Activated CD4-positive, alpha-beta memory T cell treated with anti-CD3 and anti-CD28 coated beads, Interleukin-2, amount 10 ng/mL, durations not matched to agents 7 days and 5 days (primary cell): ENCODE measurements around the gene SELENOV. TPM values are rescaled to one million over a fixed set of nuclear protein-coding genes. Genes with fewer than 3 reads are reported as not detected.
"Not testable (repeated sequence)": the region's sequence is repeated elsewhere in the genome, so short reads cannot be mapped to it uniquely, and the experiment has no call there.

Experiments
- CTCF ChIA-PET: fragments of 350-600 bp; sonication (Branson Sonifier 250); formaldehyde crosslinking; loops from one replicate; lab custom pipeline; 2021; ENCODE audit warnings: antibody characterized with exemption, inconsistent platforms; lab: Charles Lee
- POLR2A ChIA-PET: fragments of 350-600 bp; sonication (Branson Sonifier 250); formaldehyde crosslinking; loops from one replicate; lab custom pipeline; 2021; ENCODE audit warnings: antibody characterized with exemption; lab: Charles Lee
- DNase-seq: peaks from one replicate; pipeline ENCODE4 v3.0.0-alpha.2; 2020
- H3K27ac Mint-ChIP-seq: one replicate; pipeline ENCODE4 v1.8.0; 2021; ENCODE audit warnings: mild to moderate bottlenecking, mixed read lengths
- H3K27me3 Mint-ChIP-seq: one replicate; pipeline ENCODE4 v1.8.0; 2021; ENCODE audit warnings: mixed read lengths
- H3K36me3 Mint-ChIP-seq: one replicate; pipeline ENCODE4 v1.8.0; 2021; ENCODE audit warnings: low read depth, mixed read lengths
- H3K4me1 Mint-ChIP-seq: one replicate; pipeline ENCODE4 v1.8.0; 2021; ENCODE audit warnings: mixed read lengths
- H3K4me3 Mint-ChIP-seq: one replicate; pipeline ENCODE4 v1.8.0; 2021; ENCODE audit warnings: mild to moderate bottlenecking, mixed read lengths
- H3K9me3 Mint-ChIP-seq: one replicate; pipeline ENCODE4 v1.8.0; 2021; ENCODE audit warnings: mixed read lengths
- total RNA-seq, 2 experiments: library from RNA; stranded (reverse); gene quantifications; one replicate each; pipeline ENCODE4 v1.2.3, GENCODE V29; 2021

Gene SELENOV
- total RNA-seq, 2 experiments from 2014 or later = not detected

GRCh38 chr19:39479319-39479801 lies 35.6 kb upstream of the SELENOV start:
- DNase-seq, H3K4me3 Mint-ChIP-seq, H3K27me3 Mint-ChIP-seq, H3K9me3 Mint-ChIP-seq, POLR2A ChIA-PET, CTCF ChIA-PET, H3K27ac Mint-ChIP-seq: not testable (repeated sequence)
- Mint-ChIP-seq H3K36me3 (peaks cover 24% of the 10 kb centered on the region), H3K4me1 (peaks cover 26% of the 10 kb centered on the region)

- Mint-ChIP-seq H3K27ac (peak overlapping the region; percentile 81), H3K4me1 (peaks cover 26% of the 10 kb centered on the region), H3K9me3 (no peaks in the 10 kb centered on the region), H3K27me3 (no peaks in the 10 kb centered on the region), H3K36me3 (peaks cover 19% of the 10 kb centered on the region), H3K4me3 (peak overlapping the region; percentile 84)
- ChIA-PET CTCF (interaction anchor here (0.8 to 1.5 kb wide), 4 partner anchors 20 to 54 kb away, joined by 3 to 6 read pairs (median 4); partner anchors contain the start of gene RPS16), POLR2A (interaction anchor here (0.8 to 2.1 kb wide), 7 partner anchors 11 to 59 kb away, joined by 3 to 15 read pairs (median 3); partner anchors contain the start of genes RPS16 and SUPT5H)
- DNase-seq = no peak
Observed at GRCh38 chr19:39479916-39480315, 35.0 kb upstream of the SELENOV start.

GRCh38 chr19:39480337-39481228 lies 34.4 kb upstream of the SELENOV start, which contains the start of gene TIMM50:
TSS of gene TIMM50 (plus strand) at chr19:39480838. CDS start at chr19:39480854, 16 bp downstream.
- Mint-ChIP-seq H3K9me3 (no peaks in the 10 kb centered on the region), H3K4me3 (peak within 1 kb of the TSS; percentile 84), H3K4me1 (peaks cover 26% of the 10 kb centered on the region), H3K36me3 (peaks cover 13% of the 10 kb centered on the region), H3K27me3 (no peaks in the 10 kb centered on the region), H3K27ac (peak within 1 kb of the TSS; percentile 81)
- DNase-seq = peak; percentile 98
- ChIA-PET POLR2A (interaction anchor here (0.8 to 2.1 kb wide), 8 partner anchors 12 to 59 kb away, joined by 3 to 15 read pairs (median 4); partner anchors contain the start of genes RPS16 and SUPT5H), CTCF (interaction anchor here (0.6 to 1.5 kb wide), 6 partner anchors 9 to 419 kb away, joined by 3 to 6 read pairs (median 4); partner anchors contain the start of gene RPS16)

- Mint-ChIP-seq H3K27me3 (no peaks in the 10 kb centered on the region), H3K27ac (peak overlapping the region; percentile 81), H3K9me3 (no peaks in the 10 kb centered on the region), H3K4me3 (peak overlapping the region; percentile 84), H3K36me3 (peaks cover 11% of the 10 kb centered on the region), H3K4me1 (peaks cover 26% of the 10 kb centered on the region)
- DNase-seq = no peak
- ChIA-PET CTCF (interaction anchor here (0.6 to 1.5 kb wide), 5 partner anchors 9 to 419 kb away, joined by 3 to 6 read pairs (median 4); partner anchors contain the start of gene RPS16), POLR2A (interaction anchor here (1.0 to 2.1 kb wide), 5 partner anchors 36 to 58 kb away, joined by 3 to 15 read pairs (median 4); partner anchors contain the start of genes RPS16 and SUPT5H)
Observed at GRCh38 chr19:39481229-39481545, 33.8 kb upstream of the SELENOV start.

GRCh38 chr19:39481676-39482075 lies 33.3 kb upstream of the SELENOV start:
- H3K27me3 Mint-ChIP-seq = no peaks in the 10 kb centered on the region
- no peaks in the 10 kb centered on the region for H3K9me3 Mint-ChIP-seq
- DNase-seq = no peak
- peaks cover 26% of the 10 kb centered on the region for H3K4me1 Mint-ChIP-seq
- peaks cover 11% of the 10 kb centered on the region for H3K36me3 Mint-ChIP-seq
- POLR2A ChIA-PET = interaction anchor here (1.2 to 2.1 kb wide), 2 partner anchors 46 to 57 kb away, joined by 3 to 15 read pairs; partner anchors contain the start of gene RPS16
- CTCF ChIA-PET = interaction anchor here (1.5 kb wide), 1 partner anchor 41 kb away, joined by 6 read pairs; no protein-coding TSS in a partner anchor
- peak overlapping the region; percentile 81 for H3K27ac Mint-ChIP-seq
- peak overlapping the region; percentile 84 for H3K4me3 Mint-ChIP-seq

GRCh38 chr19:39483141-39483540 lies 31.8 kb upstream of the SELENOV start:
- H3K4me1 Mint-ChIP-seq = peaks cover 26% of the 10 kb centered on the region
- DNase-seq = no peak
- no peaks in the 10 kb centered on the region for H3K9me3 Mint-ChIP-seq
- H3K4me3 Mint-ChIP-seq = peak overlapping the region; percentile 24
- POLR2A ChIA-PET = no interaction called here
- CTCF ChIA-PET = interaction anchor here (1.3 to 1.4 kb wide), 2 partner anchors 9 to 50 kb away, joined by 3 to 4 read pairs; no protein-coding TSS in a partner anchor
- no peaks in the 10 kb centered on the region for H3K27me3 Mint-ChIP-seq
- H3K36me3 Mint-ChIP-seq = peaks cover 13% of the 10 kb centered on the region
- H3K27ac Mint-ChIP-seq = no peak overlapping the region

GRCh38 chr19:39489756-39490155 lies 25.2 kb upstream of the SELENOV start:
- Mint-ChIP-seq H3K4me1 (no peaks in the 10 kb centered on the region), H3K27ac (no peak overlapping the region), H3K27me3 (no peaks in the 10 kb centered on the region), H3K36me3 (peaks cover 23% of the 10 kb centered on the region), H3K4me3 (no peak overlapping the region), H3K9me3 (no peaks in the 10 kb centered on the region)
- POLR2A ChIA-PET = no interaction called here
- CTCF ChIA-PET = interaction anchor here (1.0 kb wide), 1 partner anchor 43 kb away, joined by 3 read pairs; the partner anchor contains the start of gene EID2B
- no peak for DNase-seq

GRCh38 chr19:39492225-39492624 lies 22.7 kb upstream of the SELENOV start:
- Mint-ChIP-seq H3K27me3 (peaks cover 9% of the 10 kb centered on the region), H3K9me3 (no peaks in the 10 kb centered on the region), H3K4me3 (no peak overlapping the region), H3K4me1 (no peaks in the 10 kb centered on the region), H3K36me3 (peaks cover 14% of the 10 kb centered on the region), H3K27ac (no peak overlapping the region)
- ChIA-PET POLR2A (interaction anchor here (1.2 kb wide), 1 partner anchor 47 kb away, joined by 4 read pairs; no protein-coding TSS in a partner anchor), CTCF (interaction anchor here (0.6 to 1.3 kb wide), 3 partner anchors 18 to 52 kb away, joined by 3 to 6 read pairs (median 3); no protein-coding TSS in a partner anchor)
- no peak for DNase-seq

GRCh38 chr19:39492788-39493187 lies 22.2 kb upstream of the SELENOV start:
- no peak overlapping the region for H3K27ac Mint-ChIP-seq
- POLR2A ChIA-PET = no interaction called here
- H3K27me3 Mint-ChIP-seq = peaks cover 14% of the 10 kb centered on the region
- H3K9me3 Mint-ChIP-seq = no peaks in the 10 kb centered on the region
- peaks cover 13% of the 10 kb centered on the region for H3K36me3 Mint-ChIP-seq
- H3K4me1 Mint-ChIP-seq = no peaks in the 10 kb centered on the region
- CTCF ChIA-PET = interaction anchor here (0.6 kb wide), 1 partner anchor 28 kb away, joined by 3 read pairs; no protein-coding TSS in a partner anchor
- H3K4me3 Mint-ChIP-seq = no peak overlapping the region
- no peak for DNase-seq

- peaks cover 27% of the 10 kb centered on the region for H3K27me3 Mint-ChIP-seq
Observed at GRCh38 chr19:39494661-39495060, 20.3 kb upstream of the SELENOV start.

GRCh38 chr19:39496063-39496462 lies 18.9 kb upstream of the SELENOV start:
- Mint-ChIP-seq H3K36me3 (no peaks in the 10 kb centered on the region), H3K4me3 (no peak overlapping the region), H3K9me3 (no peaks in the 10 kb centered on the region), H3K4me1 (peaks cover 16% of the 10 kb centered on the region), H3K27ac (no peak overlapping the region), H3K27me3 (peaks cover 37% of the 10 kb centered on the region)
- ChIA-PET POLR2A (interaction anchor here (1.1 to 1.2 kb wide), 2 partner anchors 18 to 60 kb away, joined by 3 read pairs; partner anchors contain the start of gene RPS16), CTCF (interaction anchor here (3.1 kb wide), 1 partner anchor 37 kb away, joined by 10 read pairs; the partner anchor contains the start of gene EID2B)
- DNase-seq = no peak

More at GRCh38 chr19:39494661-39495060, 20.3 kb upstream of the SELENOV start:
- no peaks in the 10 kb centered on the region for H3K9me3 Mint-ChIP-seq
- ChIA-PET CTCF (no interaction called here), POLR2A (no interaction called here)
- DNase-seq = no peak
- H3K27ac Mint-ChIP-seq = no peak overlapping the region
- peaks cover 1% of the 10 kb centered on the region for H3K36me3 Mint-ChIP-seq
- H3K4me1 Mint-ChIP-seq = peaks cover 14% of the 10 kb centered on the region
- H3K4me3 Mint-ChIP-seq = no peak overlapping the region

- no peaks in the 10 kb centered on the region for H3K9me3 Mint-ChIP-seq
- CTCF ChIA-PET = interaction anchor here (0.9 to 3.1 kb wide), 3 partner anchors 27 to 57 kb away, joined by 3 to 10 read pairs (median 6); partner anchors contain the start of gene EID2B
- POLR2A ChIA-PET = interaction anchor here (0.6 to 0.7 kb wide), 2 partner anchors 35 to 52 kb away, joined by 3 read pairs; partner anchors contain the start of genes EID2B and SUPT5H
Observed at GRCh38 chr19:39497701-39497995, 17.3 kb upstream of the SELENOV start.

More at GRCh38 chr19:39497701-39497995, 17.3 kb upstream of the SELENOV start:
- no peak for DNase-seq
- H3K4me3 Mint-ChIP-seq = no peak overlapping the region
- H3K4me1 Mint-ChIP-seq = peaks cover 16% of the 10 kb centered on the region
- peaks cover 43% of the 10 kb centered on the region for H3K27me3 Mint-ChIP-seq
- no peak overlapping the region for H3K27ac Mint-ChIP-seq
- no peaks in the 10 kb centered on the region for H3K36me3 Mint-ChIP-seq
